ENCODE results near the gene ASTL.

The ASTL gene

GRCh38 chr2:96180002-96180401 is 41.7 kb upstream of the ASTL start:
- no peak overlapping the region for H3K4me3 ChIP-seq (ENCODE audit: low read depth, low read length)
- TF ChIP-seq CTCF (IDR thresholded peaks at IDR 0.05; ENCODE audit: borderline replicate concordance, insufficient read depth, low read depth, low read length): no peak

DNA sequence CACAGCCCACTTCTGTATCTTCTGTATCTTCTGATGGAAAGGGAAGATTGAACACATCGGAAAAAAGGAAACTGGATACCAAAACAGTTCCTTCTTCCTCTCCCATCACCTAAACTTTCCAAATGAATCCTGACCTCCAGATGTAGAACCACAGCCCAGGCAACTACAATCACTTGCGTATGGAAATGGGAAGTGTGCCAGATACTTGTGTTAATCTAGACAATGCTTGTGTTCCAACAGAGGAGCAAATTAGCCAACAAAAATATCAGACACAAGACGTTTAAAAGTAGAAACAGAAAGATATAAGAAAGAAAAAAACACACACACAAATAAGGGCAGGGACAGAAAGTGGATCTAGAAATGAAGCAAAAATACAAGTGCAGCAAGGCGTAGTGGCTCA is 38.4 kb upstream of the ASTL start:
- H3K4me3 ChIP-seq (ENCODE audit: low read depth, low read length): no peak overlapping the region
- no peak for TF ChIP-seq CTCF (IDR thresholded peaks at IDR 0.05; ENCODE audit: borderline replicate concordance, insufficient read depth, low read depth, low read length)

DNA sequence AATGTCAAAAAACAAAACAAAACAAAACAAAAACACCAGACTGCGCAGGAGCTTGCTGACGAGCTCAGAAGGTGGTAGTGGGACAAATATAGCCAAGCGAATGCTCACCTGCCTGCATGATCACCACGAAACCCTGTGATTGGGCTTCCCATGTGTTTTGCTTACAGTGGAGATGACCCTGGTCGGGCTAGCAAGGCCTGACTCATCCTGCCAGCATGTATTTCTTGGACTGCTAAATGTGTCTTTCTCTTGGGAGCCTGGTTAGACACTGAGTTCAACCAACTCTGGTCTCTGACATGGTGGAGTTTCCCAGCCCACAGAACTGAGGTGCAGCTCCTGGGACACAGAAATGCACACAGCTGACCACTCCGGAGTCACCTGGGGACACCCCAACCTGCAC is 37.6 kb upstream of the ASTL start:
- TF ChIP-seq CTCF (IDR thresholded peaks at IDR 0.05; ENCODE audit: borderline replicate concordance, insufficient read depth, low read depth, low read length): no peak
- H3K4me3 ChIP-seq (ENCODE audit: low read depth, low read length): no peak overlapping the region

GRCh38 chr2:96174251-96175144 is 36.2 kb upstream of the ASTL start:
- TF ChIP-seq CTCF (IDR thresholded peaks at IDR 0.05; ENCODE audit: borderline replicate concordance, insufficient read depth, low read depth, low read length): peak; percentile 95
- no peak overlapping the region for H3K4me3 ChIP-seq (ENCODE audit: low read depth, low read length)

DNA sequence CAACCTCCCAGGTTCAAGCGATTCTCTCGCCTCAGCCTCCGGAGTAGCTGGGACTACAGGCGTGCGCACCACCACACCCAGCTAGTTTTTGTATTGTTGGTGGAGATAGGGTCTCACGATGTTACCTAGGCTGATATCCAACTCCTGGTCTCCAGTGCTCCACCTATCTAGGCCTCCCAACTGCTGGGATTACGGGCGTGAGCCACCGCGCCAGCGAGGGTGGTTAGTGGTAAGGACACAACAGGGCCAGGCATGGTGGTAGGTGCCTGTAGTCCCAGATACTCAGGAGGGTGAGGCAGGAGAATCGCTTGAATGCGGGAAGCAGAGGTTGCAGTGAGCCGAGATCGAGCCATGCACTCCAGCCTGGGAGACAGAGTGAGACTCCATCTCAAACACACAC is 33.5 kb upstream of the ASTL start:
- TF ChIP-seq CTCF (IDR thresholded peaks at IDR 0.05; ENCODE audit: borderline replicate concordance, insufficient read depth, low read depth, low read length): no peak

GRCh38 chr2:96170626-96171025 is 32.3 kb upstream of the ASTL start:
- H3K4me3 ChIP-seq (ENCODE audit: low read depth, low read length): no peak overlapping the region
- no peak for TF ChIP-seq CTCF (IDR thresholded peaks at IDR 0.05; ENCODE audit: borderline replicate concordance, insufficient read depth, low read depth, low read length)

More for the DNA sequence above, 33.5 kb upstream of the ASTL start:
- H3K4me3 ChIP-seq (ENCODE audit: low read depth, low read length): no peak overlapping the region

- H3K4me3 ChIP-seq (ENCODE audit: low read depth, low read length): no peak overlapping the region
- no peak for TF ChIP-seq CTCF (IDR thresholded peaks at IDR 0.05; ENCODE audit: borderline replicate concordance, insufficient read depth, low read depth, low read length)
These were observed 31.7 kb upstream of the ASTL start for GRCh38 chr2:96169868-96170507.
